ENCODE measurements around the gene NOPCHAP1.

DNA sequence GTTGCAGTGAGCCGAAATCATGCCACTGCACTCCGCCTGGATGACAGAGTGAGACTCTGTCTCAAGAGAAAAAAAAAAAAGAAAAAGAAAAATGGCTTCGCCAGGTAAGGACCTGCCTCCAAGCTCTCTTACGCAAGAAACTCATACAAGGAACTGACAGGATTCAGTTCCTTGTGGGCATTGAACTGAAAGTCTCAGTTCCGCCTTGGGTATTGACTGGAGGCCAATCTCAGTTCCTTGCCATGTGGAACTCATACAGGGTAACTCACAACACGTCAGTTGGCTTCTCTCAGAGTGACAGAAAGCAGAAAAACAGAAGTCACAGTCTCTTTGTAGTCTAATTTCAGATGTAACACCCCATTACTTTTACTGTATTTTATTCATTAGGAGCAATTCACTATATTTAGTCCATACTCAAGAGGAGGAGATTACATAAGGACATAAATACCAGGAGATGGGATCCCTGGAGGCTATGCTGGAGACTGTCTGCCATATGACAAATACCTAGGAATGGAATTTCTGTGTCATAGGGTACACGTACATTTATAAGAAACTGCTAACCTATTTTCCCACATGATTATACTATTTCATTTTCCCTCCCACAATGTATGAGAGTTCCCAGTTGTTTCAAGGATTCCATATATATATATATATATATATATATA is 11.4 kb upstream of the NOPCHAP1 start:
- TF ChIP-seq POLR2AphosphoS5 (IDR thresholded peaks at IDR 0.05; ENCODE audit: borderline replicate concordance, low read depth, low read length) (no peak), EZH2 (IDR thresholded peaks at IDR 0.05) (no peak), FOXP2 (optimal IDR thresholded peaks at IDR 0.05; ENCODE audit: control extremely low read depth, extremely low read length, insufficient read depth) (no peak)
